ENCODE data around the gene MOB4. TPM values are rescaled to one million over a fixed set of nuclear protein-coding genes. Genes with fewer than 3 reads are reported as not detected.

The MOB4 gene
- total RNA-seq, 1 donor from 2014 or later = 46.4 TPM

DNA sequence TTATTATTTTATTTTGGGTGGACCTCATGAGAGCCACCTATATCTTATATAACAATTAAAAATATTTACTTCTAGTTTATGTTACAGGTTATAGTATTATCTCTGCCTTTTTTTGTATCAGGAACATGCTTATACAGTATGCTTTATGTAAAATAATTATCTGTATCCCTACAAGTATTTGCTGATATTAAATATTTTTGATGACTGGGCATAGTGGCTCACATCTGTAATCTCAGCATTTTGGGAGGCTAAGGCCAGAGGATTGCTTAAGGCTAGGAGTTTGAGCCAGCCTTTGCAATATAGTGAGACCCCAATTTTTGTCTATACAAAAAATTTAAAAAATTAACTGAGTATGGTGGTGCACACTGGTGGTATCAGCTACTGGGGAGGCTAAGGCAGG is 39.6 kb downstream of the MOB4 start:
- peaks cover 2% of the 10 kb centered on the region for H3K9me3 Mint-ChIP-seq (ENCODE audit: unreplicated experiment)
- H3K27ac Mint-ChIP-seq (ENCODE audit: unreplicated experiment) = no peak overlapping the region
- no peaks in the 10 kb centered on the region for H3K36me3 Mint-ChIP-seq (ENCODE audit: unreplicated experiment)
- no peaks in the 10 kb centered on the region for H3K4me1 Mint-ChIP-seq (ENCODE audit: low read depth, unreplicated experiment)
- H3K27me3 Mint-ChIP-seq (ENCODE audit: unreplicated experiment) = no peaks in the 10 kb centered on the region
- TF ChIP-seq, protein P1, sequence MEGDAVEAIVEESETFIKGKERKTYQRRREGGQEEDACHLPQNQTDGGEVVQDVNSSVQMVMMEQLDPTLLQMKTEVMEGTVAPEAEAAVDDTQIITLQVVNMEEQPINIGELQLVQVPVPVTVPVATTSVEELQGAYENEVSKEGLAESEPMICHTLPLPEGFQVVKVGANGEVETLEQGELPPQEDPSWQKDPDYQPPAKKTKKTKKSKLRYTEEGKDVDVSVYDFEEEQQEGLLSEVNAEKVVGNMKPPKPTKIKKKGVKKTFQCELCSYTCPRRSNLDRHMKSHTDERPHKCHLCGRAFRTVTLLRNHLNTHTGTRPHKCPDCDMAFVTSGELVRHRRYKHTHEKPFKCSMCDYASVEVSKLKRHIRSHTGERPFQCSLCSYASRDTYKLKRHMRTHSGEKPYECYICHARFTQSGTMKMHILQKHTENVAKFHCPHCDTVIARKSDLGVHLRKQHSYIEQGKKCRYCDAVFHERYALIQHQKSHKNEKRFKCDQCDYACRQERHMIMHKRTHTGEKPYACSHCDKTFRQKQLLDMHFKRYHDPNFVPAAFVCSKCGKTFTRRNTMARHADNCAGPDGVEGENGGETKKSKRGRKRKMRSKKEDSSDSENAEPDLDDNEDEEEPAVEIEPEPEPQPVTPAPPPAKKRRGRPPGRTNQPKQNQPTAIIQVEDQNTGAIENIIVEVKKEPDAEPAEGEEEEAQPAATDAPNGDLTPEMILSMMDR (IDR thresholded peaks at IDR 0.05; ENCODE audit: partially characterized antibody, unreplicated experiment) = no peak
- no peak overlapping the region for H3K4me3 Mint-ChIP-seq (ENCODE audit: unreplicated experiment)
- DNase-seq = no peak

DNA sequence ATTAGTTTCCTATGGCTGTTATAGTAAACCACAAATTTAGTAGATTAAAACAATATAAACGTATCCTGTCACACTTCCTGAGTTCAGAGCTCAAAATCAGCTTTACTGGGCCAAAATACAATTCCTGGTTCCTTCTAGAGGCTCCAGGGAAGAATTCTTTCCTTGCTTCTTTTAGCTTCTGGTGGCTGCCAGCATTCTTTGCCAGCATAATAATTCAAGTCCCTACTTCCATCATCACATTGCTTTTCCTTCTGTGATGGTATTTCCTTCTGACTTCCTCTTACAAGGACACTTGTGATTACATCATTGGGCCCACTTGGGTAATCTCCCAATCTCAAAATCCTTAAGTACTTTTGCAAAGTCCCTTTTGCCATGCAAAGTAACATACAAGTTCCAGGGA is 40.6 kb downstream of the MOB4 start:
- no peak overlapping the region for H3K4me3 Mint-ChIP-seq (ENCODE audit: unreplicated experiment)
- peaks cover 2% of the 10 kb centered on the region for H3K9me3 Mint-ChIP-seq (ENCODE audit: unreplicated experiment)
- no peaks in the 10 kb centered on the region for H3K4me1 Mint-ChIP-seq (ENCODE audit: low read depth, unreplicated experiment)
- H3K27ac Mint-ChIP-seq (ENCODE audit: unreplicated experiment) = no peak overlapping the region
- TF ChIP-seq, protein P1 (IDR thresholded peaks at IDR 0.05; ENCODE audit: partially characterized antibody, unreplicated experiment) = no peak
- no peak for DNase-seq
- H3K36me3 Mint-ChIP-seq (ENCODE audit: unreplicated experiment) = no peaks in the 10 kb centered on the region
- no peaks in the 10 kb centered on the region for H3K27me3 Mint-ChIP-seq (ENCODE audit: unreplicated experiment)

DNA sequence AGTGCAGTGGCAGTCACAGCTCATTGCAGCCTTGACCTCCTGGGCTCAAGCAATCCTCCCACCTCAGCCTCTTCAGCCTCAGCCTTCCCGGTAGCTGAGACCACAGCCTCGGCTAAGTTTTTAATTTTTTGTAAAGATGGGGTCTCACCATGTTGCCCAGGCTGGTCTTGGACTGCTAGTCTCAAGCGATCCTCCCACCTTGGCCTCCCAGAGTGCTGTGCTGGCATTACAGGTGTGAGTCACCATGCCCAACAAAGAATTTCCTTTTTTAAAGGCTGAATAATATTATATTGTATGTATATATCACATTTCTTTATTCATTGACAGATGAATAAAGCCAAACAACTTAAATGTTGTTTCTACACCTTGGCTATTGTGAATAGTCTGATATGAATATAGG is 42.5 kb downstream of the MOB4 start:
- Mint-ChIP-seq H3K4me3 (ENCODE audit: unreplicated experiment) (no peak overlapping the region), H3K4me1 (ENCODE audit: low read depth, unreplicated experiment) (no peaks in the 10 kb centered on the region), H3K27me3 (ENCODE audit: unreplicated experiment) (no peaks in the 10 kb centered on the region), H3K9me3 (ENCODE audit: unreplicated experiment) (peaks cover 2% of the 10 kb centered on the region), H3K27ac (ENCODE audit: unreplicated experiment) (no peak overlapping the region), H3K36me3 (ENCODE audit: unreplicated experiment) (no peaks in the 10 kb centered on the region)
- no peak for DNase-seq
- TF ChIP-seq, protein P1 (IDR thresholded peaks at IDR 0.05; ENCODE audit: partially characterized antibody, unreplicated experiment) = no peak

DNA sequence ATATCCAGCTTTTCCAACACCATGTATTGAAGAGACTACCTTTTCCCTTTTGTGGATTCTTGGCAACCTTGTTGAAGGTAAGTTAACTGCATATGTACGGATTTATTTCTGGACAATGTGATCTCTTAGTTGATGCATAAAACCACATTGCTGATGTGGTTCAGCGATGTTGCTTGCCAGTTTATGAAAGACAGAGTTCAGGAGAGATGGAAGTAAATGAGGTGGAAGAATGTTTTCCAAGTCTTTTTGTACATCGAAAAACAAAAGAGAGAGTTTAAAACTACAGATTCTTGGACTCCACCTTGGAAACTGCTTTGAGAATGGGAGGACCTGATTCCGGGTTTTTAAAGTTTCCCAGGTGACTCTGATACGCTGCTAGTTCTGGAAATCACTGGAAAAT is 43.8 kb downstream of the MOB4 start:
- H3K27ac Mint-ChIP-seq (ENCODE audit: unreplicated experiment) = no peak overlapping the region

DNA sequence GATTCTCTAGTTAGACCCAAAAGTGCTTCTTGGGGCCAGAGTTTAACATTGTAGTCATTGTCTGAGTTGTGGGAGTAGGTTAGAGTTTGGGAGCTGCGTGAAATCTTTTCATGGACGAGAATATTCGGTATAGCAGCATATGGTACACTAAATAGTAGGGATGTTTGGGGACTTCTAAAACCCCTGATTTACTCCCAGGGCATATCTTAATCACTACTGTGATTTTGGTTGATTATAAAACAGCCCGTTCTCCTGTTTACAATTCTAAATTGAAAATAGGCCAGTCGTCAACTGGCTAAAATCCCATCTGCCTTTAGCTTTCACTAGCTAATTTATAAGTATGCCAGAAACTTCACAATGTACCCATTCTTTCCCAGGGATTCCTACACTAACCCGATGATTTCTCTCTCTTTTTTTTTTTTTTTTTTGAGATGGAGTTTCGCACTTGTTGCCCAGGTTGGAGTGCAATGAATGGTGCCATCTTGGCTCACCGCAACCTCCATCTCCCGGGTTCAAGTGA is 44.3 kb downstream of the MOB4 start:
- Mint-ChIP-seq H3K27ac (ENCODE audit: unreplicated experiment) (no peak overlapping the region), H3K27me3 (ENCODE audit: unreplicated experiment) (no peaks in the 10 kb centered on the region), H3K4me1 (ENCODE audit: low read depth, unreplicated experiment) (no peaks in the 10 kb centered on the region), H3K4me3 (ENCODE audit: unreplicated experiment) (no peak overlapping the region), H3K9me3 (ENCODE audit: unreplicated experiment) (peaks cover 2% of the 10 kb centered on the region), H3K36me3 (ENCODE audit: unreplicated experiment) (no peaks in the 10 kb centered on the region)
- TF ChIP-seq, protein P1 (IDR thresholded peaks at IDR 0.05; ENCODE audit: partially characterized antibody, unreplicated experiment) = no peak
- DNase-seq = no peak

More for the DNA sequence above, 43.8 kb downstream of the MOB4 start:
- H3K4me3 Mint-ChIP-seq (ENCODE audit: unreplicated experiment) = no peak overlapping the region
- no peaks in the 10 kb centered on the region for H3K36me3 Mint-ChIP-seq (ENCODE audit: unreplicated experiment)
- peaks cover 2% of the 10 kb centered on the region for H3K9me3 Mint-ChIP-seq (ENCODE audit: unreplicated experiment)
- no peaks in the 10 kb centered on the region for H3K27me3 Mint-ChIP-seq (ENCODE audit: unreplicated experiment)
- TF ChIP-seq, protein P1 (IDR thresholded peaks at IDR 0.05; ENCODE audit: partially characterized antibody, unreplicated experiment) = no peak
- no peaks in the 10 kb centered on the region for H3K4me1 Mint-ChIP-seq (ENCODE audit: low read depth, unreplicated experiment)
- DNase-seq = no peak

Data from glutamatergic neuron (in vitro differentiated cells).